Endothelial cell (in vitro differentiated cells): ENCODE measurements around the gene SMAD7. TPM values are rescaled to one million over a fixed set of nuclear protein-coding genes. Genes with fewer than 3 reads are reported as not detected.

ENCODE experiments used
- DNase-seq: peaks from one replicate; pipeline ENCODE4 v3.0.0; 2021; ENCODE audit warnings: low spot score
- H3K27ac Mint-ChIP-seq: one replicate; pipeline ENCODE4 v1.8.0; 2021; ENCODE audit warnings: mixed read lengths, inconsistent platforms; ENCODE audit not compliant: unreplicated experiment
- H3K27me3 Mint-ChIP-seq: one replicate; pipeline ENCODE4 v1.8.0; 2021; ENCODE audit warnings: mild to moderate bottlenecking, moderate library complexity, mixed read lengths, inconsistent platforms; ENCODE audit not compliant: unreplicated experiment
- H3K36me3 Mint-ChIP-seq: one replicate; pipeline ENCODE4 v1.8.0; 2021; ENCODE audit warnings: mild to moderate bottlenecking, low read depth, mixed read lengths, inconsistent platforms; ENCODE audit not compliant: unreplicated experiment
- H3K4me1 Mint-ChIP-seq: one replicate; pipeline ENCODE4 v1.8.0; 2021; ENCODE audit warnings: mild to moderate bottlenecking, mixed read lengths, inconsistent platforms; ENCODE audit not compliant: unreplicated experiment
- H3K4me3 Mint-ChIP-seq: one replicate; pipeline ENCODE4 v1.8.0; 2021; ENCODE audit warnings: mild to moderate bottlenecking, mixed read lengths, inconsistent platforms; ENCODE audit not compliant: unreplicated experiment
- H3K9me3 Mint-ChIP-seq: one replicate; pipeline ENCODE4 v1.8.0; 2021; ENCODE audit warnings: mixed read lengths, inconsistent platforms; ENCODE audit not compliant: unreplicated experiment
- total RNA-seq: library from RNA; stranded (reverse); fragmentation: NEBNext Ultra II Directional; extraction: Animal tissue kit (Norgen Biotek cat#: 25700); gene quantifications from one replicate; pipeline ENCODE4 v1.2.1, GENCODE V29; 2021; ENCODE audit not compliant: unreplicated experiment
- TF ChIP-seq, protein P1 (sequence below): fragments of 200-600 bp; sonication (generic); IDR thresholded peaks from one replicate; pipeline ENCODE4 v1.5.0; 2021; ENCODE audit warnings: antibody characterized with exemption; ENCODE audit not compliant: unreplicated experiment

Gene SMAD7
- total RNA-seq, 1 donor from 2014 or later: 30.1 TPM

DNA sequence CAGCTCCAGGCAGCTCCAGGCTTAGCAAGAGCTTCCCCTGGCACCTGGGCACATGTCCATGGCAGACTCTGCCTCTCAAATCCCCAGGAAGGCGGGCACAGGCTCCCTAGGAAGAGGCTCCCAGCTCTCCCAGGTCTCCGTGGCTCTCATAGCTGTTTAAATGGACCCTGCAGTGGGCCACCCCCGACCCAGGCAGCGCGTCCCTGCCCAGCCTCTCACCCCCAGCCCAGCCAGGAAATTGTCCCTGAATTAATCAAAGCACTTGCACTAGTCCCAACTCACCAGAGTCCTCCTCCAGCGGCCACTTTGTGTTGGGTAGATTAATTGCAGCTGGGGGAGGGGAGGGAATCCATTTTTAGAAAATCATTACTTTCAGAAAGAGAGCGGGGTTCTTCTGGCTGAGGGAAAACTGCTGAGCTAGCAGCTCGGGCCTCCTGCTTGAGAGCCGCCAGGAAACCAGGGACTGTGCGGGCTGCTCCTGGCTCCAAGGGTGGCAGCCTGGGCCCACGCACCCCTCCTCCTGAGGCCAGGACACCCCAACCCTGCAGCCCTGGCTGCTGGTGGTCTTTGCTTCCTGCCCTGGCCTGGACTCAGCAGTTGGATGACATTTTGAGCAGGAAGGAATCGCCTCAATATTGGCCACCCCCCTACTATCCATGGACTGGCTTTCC lies 36.0 kb downstream of the SMAD7 start:
- H3K4me1 Mint-ChIP-seq: peaks cover 2% of the 10 kb centered on the region
- no peak overlapping the region for H3K27ac Mint-ChIP-seq

DNA sequence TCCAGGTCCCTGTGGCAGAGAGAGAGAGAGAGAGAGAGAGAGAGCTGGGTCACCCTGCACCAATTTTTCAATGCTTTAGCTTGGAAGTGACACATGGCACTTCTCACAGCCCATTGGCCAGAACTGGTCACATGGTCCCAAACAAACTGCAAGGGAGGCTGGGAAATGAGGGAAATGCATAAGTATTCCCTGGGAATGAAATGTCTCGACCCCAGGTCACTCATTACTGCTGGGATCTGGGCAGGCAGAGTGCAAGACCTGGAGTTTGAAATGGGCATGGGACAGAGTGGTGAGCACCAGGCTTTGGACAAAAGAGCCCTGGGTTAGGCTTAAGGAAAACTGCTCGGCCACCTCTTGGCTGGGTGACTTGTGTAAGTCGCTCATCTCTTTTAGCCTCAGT lies 37.0 kb downstream of the SMAD7 start:
- TF ChIP-seq, protein P1, sequence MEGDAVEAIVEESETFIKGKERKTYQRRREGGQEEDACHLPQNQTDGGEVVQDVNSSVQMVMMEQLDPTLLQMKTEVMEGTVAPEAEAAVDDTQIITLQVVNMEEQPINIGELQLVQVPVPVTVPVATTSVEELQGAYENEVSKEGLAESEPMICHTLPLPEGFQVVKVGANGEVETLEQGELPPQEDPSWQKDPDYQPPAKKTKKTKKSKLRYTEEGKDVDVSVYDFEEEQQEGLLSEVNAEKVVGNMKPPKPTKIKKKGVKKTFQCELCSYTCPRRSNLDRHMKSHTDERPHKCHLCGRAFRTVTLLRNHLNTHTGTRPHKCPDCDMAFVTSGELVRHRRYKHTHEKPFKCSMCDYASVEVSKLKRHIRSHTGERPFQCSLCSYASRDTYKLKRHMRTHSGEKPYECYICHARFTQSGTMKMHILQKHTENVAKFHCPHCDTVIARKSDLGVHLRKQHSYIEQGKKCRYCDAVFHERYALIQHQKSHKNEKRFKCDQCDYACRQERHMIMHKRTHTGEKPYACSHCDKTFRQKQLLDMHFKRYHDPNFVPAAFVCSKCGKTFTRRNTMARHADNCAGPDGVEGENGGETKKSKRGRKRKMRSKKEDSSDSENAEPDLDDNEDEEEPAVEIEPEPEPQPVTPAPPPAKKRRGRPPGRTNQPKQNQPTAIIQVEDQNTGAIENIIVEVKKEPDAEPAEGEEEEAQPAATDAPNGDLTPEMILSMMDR: no peak
- no peaks in the 10 kb centered on the region for H3K36me3 Mint-ChIP-seq
- H3K9me3 Mint-ChIP-seq: no peaks in the 10 kb centered on the region
- peaks cover 7% of the 10 kb centered on the region for H3K27me3 Mint-ChIP-seq
- H3K27ac Mint-ChIP-seq: no peak overlapping the region
- peaks cover 6% of the 10 kb centered on the region for H3K4me1 Mint-ChIP-seq
- no peak for DNase-seq
- no peak overlapping the region for H3K4me3 Mint-ChIP-seq

More for the DNA sequence above, 36.0 kb downstream of the SMAD7 start:
- Mint-ChIP-seq H3K27me3 (peaks cover 7% of the 10 kb centered on the region), H3K9me3 (no peaks in the 10 kb centered on the region), H3K4me3 (no peak overlapping the region), H3K36me3 (peaks cover 3% of the 10 kb centered on the region)
- no peak for DNase-seq
- TF ChIP-seq, protein P1: no peak

DNA sequence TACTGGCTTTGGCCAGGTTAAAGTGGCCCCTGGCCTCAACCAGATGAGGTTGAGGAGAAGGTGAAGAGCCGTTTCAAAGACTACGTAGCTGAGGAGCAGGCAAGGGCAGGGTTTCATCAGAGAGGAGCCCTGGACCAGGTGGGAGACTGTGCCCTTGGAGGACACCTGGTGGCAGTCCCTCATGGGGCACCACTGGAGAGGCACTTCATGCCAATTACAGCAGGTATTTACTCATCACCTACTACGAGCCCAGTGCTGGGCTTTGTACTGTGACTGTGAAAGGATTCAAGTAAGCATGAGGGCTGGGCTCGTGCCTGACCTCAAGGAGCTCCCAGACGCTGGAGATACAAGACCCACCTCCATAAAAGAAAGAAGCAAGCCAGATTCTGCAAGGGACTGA lies 37.6 kb downstream of the SMAD7 start:
- no peak overlapping the region for H3K27ac Mint-ChIP-seq
- H3K4me1 Mint-ChIP-seq: peaks cover 7% of the 10 kb centered on the region
- H3K9me3 Mint-ChIP-seq: no peaks in the 10 kb centered on the region
- TF ChIP-seq, protein P1: no peak
- no peak overlapping the region for H3K4me3 Mint-ChIP-seq
- peaks cover 7% of the 10 kb centered on the region for H3K27me3 Mint-ChIP-seq
- DNase-seq: no peak
- H3K36me3 Mint-ChIP-seq: no peaks in the 10 kb centered on the region

DNA sequence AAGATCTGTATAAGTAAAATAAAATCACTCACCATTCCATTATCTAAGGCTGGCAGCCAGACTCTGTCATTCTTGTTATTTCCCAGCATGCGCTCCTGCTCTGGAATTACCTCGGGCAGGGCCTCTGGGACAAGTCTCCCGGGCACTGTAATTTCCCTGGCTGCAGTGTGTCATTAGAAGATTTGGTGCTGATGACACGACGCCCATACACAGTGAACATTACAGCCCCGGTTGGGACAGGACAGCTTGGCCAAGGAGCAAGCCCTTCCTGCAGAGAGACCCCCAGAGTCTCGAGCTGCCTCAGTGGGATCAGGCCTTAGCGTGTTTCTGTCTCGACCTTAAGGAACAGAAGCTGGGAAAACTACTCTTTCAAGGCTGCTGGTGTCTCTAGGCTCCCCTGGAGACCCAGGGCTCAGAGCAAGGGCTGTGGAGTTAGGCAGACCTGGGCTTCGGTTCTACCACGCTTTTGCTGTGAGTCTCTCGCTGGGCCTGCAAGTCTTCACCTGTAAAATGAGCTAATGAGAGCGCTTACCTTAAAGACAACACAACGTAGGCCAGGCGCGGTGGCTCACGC lies 39.7 kb downstream of the SMAD7 start:
- H3K27me3 Mint-ChIP-seq: no peaks in the 10 kb centered on the region
- H3K4me3 Mint-ChIP-seq: no peak overlapping the region
- TF ChIP-seq, protein P1: no peak
- no peak overlapping the region for H3K27ac Mint-ChIP-seq
- H3K9me3 Mint-ChIP-seq: no peaks in the 10 kb centered on the region
- DNase-seq: no peak
- no peaks in the 10 kb centered on the region for H3K36me3 Mint-ChIP-seq
- H3K4me1 Mint-ChIP-seq: peaks cover 6% of the 10 kb centered on the region

DNA sequence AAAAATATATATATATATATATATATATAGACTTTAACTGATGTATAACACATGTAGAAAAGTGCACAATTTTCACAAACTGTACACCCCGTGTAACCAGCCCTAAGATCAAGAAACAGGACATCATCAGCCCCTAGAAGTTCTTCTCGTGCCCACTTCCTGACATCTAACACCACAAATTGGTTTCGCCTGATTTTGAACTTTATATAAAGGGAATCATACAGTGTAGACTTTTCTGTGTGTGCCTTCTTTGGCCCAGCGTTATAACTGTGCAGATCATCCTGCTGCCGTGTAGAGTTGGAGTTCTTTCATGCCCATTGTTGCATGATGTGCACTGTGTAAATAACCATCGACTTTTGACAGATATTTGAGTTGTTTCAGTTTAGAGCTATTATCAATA lies 41.0 kb downstream of the SMAD7 start:
- Mint-ChIP-seq H3K27ac (no peak overlapping the region), H3K36me3 (peaks cover 7% of the 10 kb centered on the region)
- TF ChIP-seq, protein P1: no peak

More for the DNA sequence above, 41.0 kb downstream of the SMAD7 start:
- no peak overlapping the region for H3K4me3 Mint-ChIP-seq
- H3K27me3 Mint-ChIP-seq: no peaks in the 10 kb centered on the region
- peaks cover 6% of the 10 kb centered on the region for H3K4me1 Mint-ChIP-seq
- H3K9me3 Mint-ChIP-seq: no peaks in the 10 kb centered on the region
- DNase-seq: no peak
